HG02943 (cell line): ENCODE measurements around the gene MYOG.

Experiments
- ATAC-seq: cut with Tn5 transposase; IDR thresholded peaks from one replicate; pipeline ENCODE4 v1.9.1; 2021; ENCODE audit warnings: mild to moderate bottlenecking, low read depth, moderate library complexity; ENCODE audit not compliant: unreplicated experiment

MYOG gene

DNA sequence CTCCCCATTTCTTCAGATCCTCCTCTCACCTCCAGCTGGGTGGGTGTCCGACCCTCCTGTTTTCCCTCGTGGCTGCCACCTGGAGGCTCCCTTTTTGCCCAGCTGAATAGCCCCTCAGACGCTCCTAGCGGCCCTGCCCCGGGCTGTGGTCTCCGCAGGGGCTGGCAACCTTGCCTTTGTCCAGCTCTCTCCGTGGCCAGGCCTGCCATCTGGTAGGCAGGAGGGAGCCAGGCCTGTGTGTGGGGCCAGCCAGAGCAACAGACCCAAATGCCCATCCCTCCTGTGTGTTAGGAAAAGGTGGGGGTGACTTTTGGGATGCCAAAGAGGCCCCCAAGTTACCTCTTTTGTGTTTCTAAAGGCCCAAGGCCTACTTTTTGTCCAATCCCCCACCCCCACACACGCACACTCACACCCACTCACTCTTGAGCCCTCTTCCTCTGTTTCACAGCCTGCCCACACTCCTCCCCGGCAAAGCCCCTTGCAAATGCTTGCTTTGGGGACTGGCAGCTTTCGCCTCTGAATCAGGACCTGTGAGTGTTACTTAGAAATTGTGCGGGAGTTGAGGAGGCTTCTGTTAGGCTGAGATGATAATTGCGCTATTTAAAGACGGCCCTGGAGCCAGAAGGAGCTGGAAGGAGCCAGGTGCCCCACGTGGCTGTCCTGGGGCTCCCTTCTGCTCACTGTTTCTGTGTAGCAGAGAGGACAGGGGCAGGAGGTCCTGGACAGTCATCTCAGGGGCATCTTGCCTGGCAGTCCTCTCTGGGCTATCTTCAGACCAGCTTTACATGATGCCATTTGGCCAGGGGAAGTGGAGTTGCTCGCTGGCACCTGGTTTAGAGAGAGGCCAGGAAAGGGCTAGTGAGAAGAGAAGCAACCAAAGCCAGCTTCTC lies 50.5 kb downstream of the MYOG start:
- ATAC-seq, result no peak

DNA sequence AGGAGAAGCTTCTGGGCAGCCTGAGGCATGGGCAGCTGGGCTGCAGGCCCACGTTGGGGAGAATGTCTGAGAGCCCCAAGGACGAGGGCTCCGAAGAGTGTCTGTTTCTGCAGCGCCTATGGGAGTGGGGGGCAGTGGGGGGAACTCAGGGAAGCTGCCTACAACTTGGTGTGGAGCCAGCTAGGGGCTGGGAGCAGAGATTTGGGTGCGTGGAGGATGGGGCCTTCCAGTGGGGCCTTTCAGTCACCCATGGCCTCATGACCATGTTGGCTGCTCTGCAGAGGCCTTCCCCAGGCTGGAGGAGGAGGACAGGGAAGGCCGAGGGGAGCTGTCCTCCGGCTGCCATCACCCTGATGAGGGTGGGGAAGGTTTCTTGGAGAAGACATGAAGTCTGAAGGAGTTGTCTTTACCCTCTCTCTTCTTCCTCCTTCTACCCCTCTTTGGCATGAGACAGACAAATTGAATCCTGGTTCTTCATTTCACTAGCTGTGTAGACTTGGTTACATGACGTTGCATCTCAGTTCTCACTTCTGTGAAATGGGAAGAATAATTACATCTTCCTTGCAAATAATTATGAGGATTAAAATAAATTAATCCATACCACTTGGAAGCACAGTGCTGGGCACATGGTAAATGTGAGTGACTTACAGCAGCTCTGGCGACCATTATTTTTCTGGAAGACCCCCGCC lies 51.2 kb downstream of the MYOG start:
- no peak for ATAC-seq

DNA sequence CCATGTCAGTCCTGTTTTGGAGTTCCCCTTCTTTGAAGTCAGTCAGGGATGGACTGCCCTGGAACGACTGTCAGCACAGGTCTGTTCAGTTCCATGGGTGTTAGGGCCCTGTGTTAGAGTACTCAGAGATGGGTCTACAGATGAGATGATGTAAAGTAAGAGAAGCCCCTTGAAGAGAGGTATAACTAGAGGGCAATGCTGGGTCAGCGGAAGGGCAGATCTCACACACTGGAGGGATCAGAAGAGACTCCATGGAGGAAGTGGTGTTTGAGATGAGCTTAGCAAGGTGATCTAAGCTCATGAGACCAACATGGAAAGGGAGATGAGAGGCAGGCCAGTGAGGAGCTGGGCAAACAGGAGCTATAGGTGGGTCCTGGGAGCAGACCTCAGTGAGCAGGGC lies 51.9 kb downstream of the MYOG start:
- no peak for ATAC-seq

- ATAC-seq, result no peak
Observed at GRCh38 chr1:203033287-203033686, 52.5 kb downstream of the MYOG start.
